Medulla oblongata (tissue), 1 donor: Measurements from ENCODE around the gene SH3YL1.

Experiments
- DNase-seq: peaks from one replicate; pipeline ENCODE4 v3.0.0-alpha.2; 2015; ENCODE audit errors: extremely low spot score

SH3YL1 gene

GRCh38 chr2:258933-259332, 4.9 kb downstream of the SH3YL1 start:
- no peak for DNase-seq

- DNase-seq = no peak
These were observed 6.0 kb downstream of the SH3YL1 start for GRCh38 chr2:257842-258241.

GRCh38 chr2:257429-257828, 6.4 kb downstream of the SH3YL1 start:
- DNase-seq = no peak

GRCh38 chr2:256094-256493, 7.7 kb downstream of the SH3YL1 start:
- DNase-seq = no peak

- DNase-seq = no peak
These were observed 8.6 kb downstream of the SH3YL1 start for GRCh38 chr2:255195-255594.

- no peak for DNase-seq
These were observed 9.6 kb downstream of the SH3YL1 start for GRCh38 chr2:254241-254640.

GRCh38 chr2:253202-253638, 10.6 kb downstream of the SH3YL1 start:
- DNase-seq = no peak

GRCh38 chr2:252001-252602, 11.7 kb downstream of the SH3YL1 start:
- no peak for DNase-seq

GRCh38 chr2:249538-250042, 14.2 kb downstream of the SH3YL1 start:
- DNase-seq = no peak

- no peak for DNase-seq
These were observed 15.1 kb downstream of the SH3YL1 start for GRCh38 chr2:248724-249123.

GRCh38 chr2:246489-247144, 17.2 kb downstream of the SH3YL1 start:
- peak; percentile 73 for DNase-seq

- DNase-seq = no peak
These were observed 19.3 kb downstream of the SH3YL1 start for GRCh38 chr2:244547-244946.

- DNase-seq = no peak
These were observed 25.0 kb downstream of the SH3YL1 start for GRCh38 chr2:238869-239268.

- DNase-seq = peak; percentile 51
These were observed 25.4 kb downstream of the SH3YL1 start for GRCh38 chr2:238431-238830.

GRCh38 chr2:237878-238277, 26.0 kb downstream of the SH3YL1 start:
- DNase-seq = peak; percentile 55

GRCh38 chr2:236993-237539, 26.8 kb downstream of the SH3YL1 start:
- peak; percentile 54 for DNase-seq

GRCh38 chr2:234421-234820, 29.4 kb downstream of the SH3YL1 start:
- DNase-seq = no peak

GRCh38 chr2:233030-233429, 30.8 kb downstream of the SH3YL1 start:
- no peak for DNase-seq

GRCh38 chr2:231521-232185, 32.2 kb downstream of the SH3YL1 start:
- peak; percentile 89 for DNase-seq

GRCh38 chr2:228518-229278, 35.1 kb downstream of the SH3YL1 start:
- DNase-seq = no peak

- no peak for DNase-seq
These were observed 35.7 kb downstream of the SH3YL1 start for GRCh38 chr2:228115-228514.
